Skeletal muscle satellite cell (primary cell): ENCODE results near the gene DOCK2. TPM values are rescaled to one million over a fixed set of nuclear protein-coding genes. Genes with fewer than 3 reads are reported as not detected.

Experiments used
- small RNA-seq: library from RNA; depleted of rRNA; stranded (forward); fragments of <200 nt; gene quantifications from one replicate; pipeline ENCODE3, GENCODE V24; 2012

The DOCK2 gene

Small RNA genes lying within 50 kb of the gene (small RNA-seq; reads per million reads assigned to genes)
- not detected for gene MIR378E
